Right lobe of liver (tissue), 4 donors: ENCODE data around the gene SDK1.

Experiments
- POLR2A ChIP-seq: fragments of 450-650 bp; IDR thresholded peaks from one replicate; pipeline ENCODE4 v1.6.1; 2017; ENCODE audit warnings: antibody characterized with exemption, mild to moderate bottlenecking
- TF ChIP-seq, protein P1 (sequence below), 4 donors: fragments of 200-600 bp in 3 of 4; fragments of 450-650 bp in 1 of 4; IDR thresholded peaks; one replicate each; pipeline versions ENCODE4 v1.5.1 to v1.8.0; 2016 to 2022; ENCODE audit warnings: antibody characterized with exemption in 4 of 4, mild to moderate bottlenecking in 2 of 4
- donor health status: DM: no; HTN: no; CAD: no.
- donor health status: DM: no; HTN: no; CAD: no.
- donor health status: DM: no; HTN: yes; CAD: no.

DNA sequence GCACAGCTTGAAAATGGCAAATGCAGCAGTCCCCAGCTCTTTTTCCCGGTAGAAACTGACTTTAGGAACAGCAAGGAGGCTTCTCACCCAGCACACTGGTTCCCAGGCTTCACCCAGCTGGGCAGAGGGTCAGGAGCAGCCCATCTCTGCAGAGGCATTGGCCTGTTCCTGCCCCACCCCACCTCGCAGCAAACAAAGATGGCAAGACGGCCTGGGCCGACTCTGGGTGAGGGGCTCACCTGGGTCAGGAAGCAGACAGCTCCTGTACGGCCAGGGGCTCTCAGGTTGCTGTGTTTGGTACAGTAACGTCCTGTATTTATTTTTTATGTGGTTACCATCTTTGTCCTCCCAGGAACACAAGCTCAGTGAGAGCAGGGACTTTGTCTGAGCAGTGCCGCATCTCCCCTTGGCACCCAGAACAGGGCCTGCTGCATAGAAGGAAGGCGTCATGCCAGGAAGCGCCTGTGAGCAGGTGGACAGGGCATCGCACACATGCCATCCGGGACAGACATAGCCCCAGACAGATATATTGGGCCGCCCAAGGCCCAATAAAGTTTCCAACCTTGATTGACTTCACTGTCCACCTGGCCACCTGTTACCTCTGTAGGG lies 796.1 kb downstream of the SDK1 start:
- TF ChIP-seq, protein P1, sequence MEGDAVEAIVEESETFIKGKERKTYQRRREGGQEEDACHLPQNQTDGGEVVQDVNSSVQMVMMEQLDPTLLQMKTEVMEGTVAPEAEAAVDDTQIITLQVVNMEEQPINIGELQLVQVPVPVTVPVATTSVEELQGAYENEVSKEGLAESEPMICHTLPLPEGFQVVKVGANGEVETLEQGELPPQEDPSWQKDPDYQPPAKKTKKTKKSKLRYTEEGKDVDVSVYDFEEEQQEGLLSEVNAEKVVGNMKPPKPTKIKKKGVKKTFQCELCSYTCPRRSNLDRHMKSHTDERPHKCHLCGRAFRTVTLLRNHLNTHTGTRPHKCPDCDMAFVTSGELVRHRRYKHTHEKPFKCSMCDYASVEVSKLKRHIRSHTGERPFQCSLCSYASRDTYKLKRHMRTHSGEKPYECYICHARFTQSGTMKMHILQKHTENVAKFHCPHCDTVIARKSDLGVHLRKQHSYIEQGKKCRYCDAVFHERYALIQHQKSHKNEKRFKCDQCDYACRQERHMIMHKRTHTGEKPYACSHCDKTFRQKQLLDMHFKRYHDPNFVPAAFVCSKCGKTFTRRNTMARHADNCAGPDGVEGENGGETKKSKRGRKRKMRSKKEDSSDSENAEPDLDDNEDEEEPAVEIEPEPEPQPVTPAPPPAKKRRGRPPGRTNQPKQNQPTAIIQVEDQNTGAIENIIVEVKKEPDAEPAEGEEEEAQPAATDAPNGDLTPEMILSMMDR (IDR thresholded peaks at IDR 0.05), result no peak
- no peak for TF ChIP-seq POLR2A
